GM18508 (cell line): ENCODE data around the gene PAGE2B.
"Not testable (repeated sequence)": the region's sequence is repeated elsewhere in the genome, so short reads cannot be mapped to it uniquely, and the experiment has no call there.

Experiments used
- ATAC-seq: cut with Tn5 transposase; IDR thresholded peaks from one replicate; pipeline ENCODE4 v1.9.1; 2021; ENCODE audit warnings: moderate number of reproducible peaks; ENCODE audit not compliant: insufficient read depth, unreplicated experiment

Gene PAGE2B

GRCh38 chrX:55074851-55075467 lies at the start of gene PAGE2B:
Gene PAGE2B, plus strand, starts transcription at chrX:55075030. Its CDS starts 1,012 bp downstream, at chrX:55076042.
- no peak for ATAC-seq

- ATAC-seq, result no peak
Observed at GRCh38 chrX:55026143-55026542, 48.7 kb upstream of the PAGE2B start.

GRCh38 chrX:55026840-55027239 lies 48.0 kb upstream of the PAGE2B start:
- ATAC-seq, result no peak

- no peak for ATAC-seq
Observed at GRCh38 chrX:55028040-55028439, 46.8 kb upstream of the PAGE2B start.

GRCh38 chrX:55028611-55029010 lies 46.2 kb upstream of the PAGE2B start:
- ATAC-seq, result no peak

- ATAC-seq, result no peak
Observed at GRCh38 chrX:55029291-55029690, 45.5 kb upstream of the PAGE2B start.

GRCh38 chrX:55030271-55031205 lies 44.3 kb upstream of the PAGE2B start, which contains the start of gene ALAS2:
Gene ALAS2, minus strand, starts transcription at chrX:55030977. Its CDS starts 4,977 bp downstream, at chrX:55026000.
- no peak for ATAC-seq

- no peak for ATAC-seq
Observed at GRCh38 chrX:55033429-55033828, 41.4 kb upstream of the PAGE2B start.

- ATAC-seq, result no peak
Observed at GRCh38 chrX:55039471-55039870, 35.4 kb upstream of the PAGE2B start.

- ATAC-seq, result no peak
Observed at GRCh38 chrX:55041514-55041913, 33.3 kb upstream of the PAGE2B start.

GRCh38 chrX:55050599-55050998 lies 24.2 kb upstream of the PAGE2B start:
- ATAC-seq, result not testable (repeated sequence)

GRCh38 chrX:55056820-55057674 lies 17.8 kb upstream of the PAGE2B start:
- no peak for ATAC-seq

GRCh38 chrX:55057675-55058249 lies 17.1 kb upstream of the PAGE2B start:
- ATAC-seq, result no peak

- ATAC-seq, result not testable (repeated sequence)
Observed at GRCh38 chrX:55067180-55067579, 7.7 kb upstream of the PAGE2B start.

GRCh38 chrX:55072286-55072685 lies 2.5 kb upstream of the PAGE2B start:
- ATAC-seq, result no peak

GRCh38 chrX:55088795-55089489 lies 14.1 kb downstream of the PAGE2B start, which contains the start of gene PAGE2:
Gene PAGE2, plus strand, starts transcription at chrX:55089018. Its CDS starts 1,003 bp downstream, at chrX:55090021.
- no peak for ATAC-seq

- no peak for ATAC-seq
Observed at GRCh38 chrX:55098691-55099090, 23.9 kb downstream of the PAGE2B start.

GRCh38 chrX:55099162-55099561 lies 24.3 kb downstream of the PAGE2B start:
- ATAC-seq, result no peak

GRCh38 chrX:55102754-55103153 lies 27.9 kb downstream of the PAGE2B start:
- ATAC-seq, result no peak
